Parathyroid adenoma (tissue), 2 donors: ENCODE measurements around the gene PXDN.

Source experiments
- H2AFZ ChIP-seq: fragments of 300-600 bp; sonication (generic); one replicate; pipeline ENCODE4 v1.7.0; 2017; ENCODE audit warnings: antibody characterized with exemption, mild to moderate bottlenecking
- H3K27ac ChIP-seq: fragments of 300-600 bp; sonication (generic); one replicate; pipeline ENCODE4 v1.7.0; 2017
- H3K27me3 ChIP-seq: fragments of 300-600 bp; sonication (generic); one replicate; pipeline ENCODE4 v1.7.0; 2017; ENCODE audit warnings: low read length; ENCODE audit not compliant: control insufficient read depth, insufficient read depth
- H3K36me3 ChIP-seq: fragments of 300-600 bp; sonication (generic); one replicate; pipeline ENCODE4 v1.7.0; 2017; ENCODE audit warnings: low read length; ENCODE audit not compliant: control insufficient read depth, insufficient read depth
- H3K4me1 ChIP-seq: fragments of 300-600 bp; sonication (generic); one replicate; pipeline ENCODE4 v1.7.0; 2017; ENCODE audit warnings: control low read depth
- H3K4me2 ChIP-seq: fragments of 300-600 bp; sonication (generic); one replicate; pipeline ENCODE4 v1.7.0; 2017; ENCODE audit warnings: low read length
- H3K4me3 ChIP-seq: fragments of 300-600 bp; sonication (generic); one replicate; pipeline ENCODE4 v1.7.0; 2017; ENCODE audit warnings: low read depth, low read length
- H3K79me2 ChIP-seq: fragments of 300-600 bp; sonication (generic); one replicate; pipeline ENCODE4 v1.7.0; 2017; ENCODE audit warnings: control low read depth
- H3K9ac ChIP-seq: fragments of 300-600 bp; sonication (generic); one replicate; pipeline ENCODE4 v1.7.0; 2017; ENCODE audit warnings: mild to moderate bottlenecking
- H3K9me3 ChIP-seq: fragments of 300-600 bp; sonication (generic); one replicate; pipeline ENCODE4 v1.7.0; 2017; ENCODE audit warnings: low read length; ENCODE audit not compliant: control insufficient read depth
- TF ChIP-seq, protein P1 (sequence below): fragments of 300-600 bp; sonication (generic); IDR thresholded peaks from one replicate; pipeline ENCODE4 v1.7.0; 2017; ENCODE audit warnings: antibody characterized with exemption, mild to moderate bottlenecking
- donor health status: primary hyperparathyroidism.

The PXDN gene

DNA sequence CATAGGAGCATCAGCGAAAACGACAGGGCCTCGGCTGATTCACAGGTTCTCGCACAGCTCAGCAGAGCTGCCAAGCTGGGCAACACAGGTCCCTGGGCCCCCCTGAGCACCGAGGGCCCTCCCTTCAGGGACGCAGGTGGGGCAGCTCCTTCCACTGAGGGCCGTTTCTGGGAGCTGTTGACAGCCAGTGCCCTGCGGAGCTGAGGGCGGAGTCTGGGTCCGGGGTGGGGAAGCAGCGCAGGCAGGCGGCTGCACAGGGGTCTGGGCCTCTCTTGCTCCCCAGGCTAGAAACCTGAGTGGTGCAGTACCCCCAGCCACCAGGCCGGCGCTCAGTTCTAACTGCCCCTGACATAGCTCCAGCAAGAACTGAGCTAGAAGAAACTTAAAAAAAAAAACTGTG lies 65.7 kb downstream of the PXDN start:
- Histone ChIP-seq H3K4me2 (no peak overlapping the region), H3K9me3 (no peaks in the 10 kb centered on the region), H3K27ac (no peak overlapping the region), H3K4me3 (no peak overlapping the region), H3K9ac (no peak overlapping the region), H3K79me2 (no peaks in the 10 kb centered on the region), H3K27me3 (no peaks in the 10 kb centered on the region), H3K36me3 (no peaks in the 10 kb centered on the region), H2AFZ (no peak overlapping the region), H3K4me1 (no peaks in the 10 kb centered on the region)
- TF ChIP-seq, protein P1, sequence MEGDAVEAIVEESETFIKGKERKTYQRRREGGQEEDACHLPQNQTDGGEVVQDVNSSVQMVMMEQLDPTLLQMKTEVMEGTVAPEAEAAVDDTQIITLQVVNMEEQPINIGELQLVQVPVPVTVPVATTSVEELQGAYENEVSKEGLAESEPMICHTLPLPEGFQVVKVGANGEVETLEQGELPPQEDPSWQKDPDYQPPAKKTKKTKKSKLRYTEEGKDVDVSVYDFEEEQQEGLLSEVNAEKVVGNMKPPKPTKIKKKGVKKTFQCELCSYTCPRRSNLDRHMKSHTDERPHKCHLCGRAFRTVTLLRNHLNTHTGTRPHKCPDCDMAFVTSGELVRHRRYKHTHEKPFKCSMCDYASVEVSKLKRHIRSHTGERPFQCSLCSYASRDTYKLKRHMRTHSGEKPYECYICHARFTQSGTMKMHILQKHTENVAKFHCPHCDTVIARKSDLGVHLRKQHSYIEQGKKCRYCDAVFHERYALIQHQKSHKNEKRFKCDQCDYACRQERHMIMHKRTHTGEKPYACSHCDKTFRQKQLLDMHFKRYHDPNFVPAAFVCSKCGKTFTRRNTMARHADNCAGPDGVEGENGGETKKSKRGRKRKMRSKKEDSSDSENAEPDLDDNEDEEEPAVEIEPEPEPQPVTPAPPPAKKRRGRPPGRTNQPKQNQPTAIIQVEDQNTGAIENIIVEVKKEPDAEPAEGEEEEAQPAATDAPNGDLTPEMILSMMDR, result no peak

DNA sequence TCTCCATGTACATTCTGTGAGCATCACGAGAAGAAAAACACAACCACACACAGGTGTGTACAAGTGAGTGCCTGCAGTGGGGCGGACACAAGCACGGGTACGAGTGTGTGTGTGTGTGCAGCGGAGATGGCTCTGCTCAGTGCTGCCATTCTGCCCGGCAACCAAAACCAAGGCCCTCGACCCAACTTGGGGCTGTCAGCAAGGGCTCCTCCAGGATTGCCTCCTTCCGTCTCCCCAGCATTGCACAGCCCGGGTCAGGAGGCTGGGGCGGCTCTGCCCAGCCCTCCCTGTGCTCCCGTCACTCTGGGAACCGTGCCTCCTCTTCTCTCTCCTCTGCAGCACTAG lies 66.5 kb downstream of the PXDN start:
- Histone ChIP-seq H3K27me3 (no peaks in the 10 kb centered on the region), H3K9me3 (no peaks in the 10 kb centered on the region), H3K36me3 (no peaks in the 10 kb centered on the region), H3K4me3 (no peak overlapping the region), H2AFZ (no peak overlapping the region), H3K79me2 (no peaks in the 10 kb centered on the region), H3K4me1 (no peaks in the 10 kb centered on the region), H3K4me2 (no peak overlapping the region), H3K9ac (no peak overlapping the region), H3K27ac (no peak overlapping the region)
- TF ChIP-seq, protein P1, result no peak

DNA sequence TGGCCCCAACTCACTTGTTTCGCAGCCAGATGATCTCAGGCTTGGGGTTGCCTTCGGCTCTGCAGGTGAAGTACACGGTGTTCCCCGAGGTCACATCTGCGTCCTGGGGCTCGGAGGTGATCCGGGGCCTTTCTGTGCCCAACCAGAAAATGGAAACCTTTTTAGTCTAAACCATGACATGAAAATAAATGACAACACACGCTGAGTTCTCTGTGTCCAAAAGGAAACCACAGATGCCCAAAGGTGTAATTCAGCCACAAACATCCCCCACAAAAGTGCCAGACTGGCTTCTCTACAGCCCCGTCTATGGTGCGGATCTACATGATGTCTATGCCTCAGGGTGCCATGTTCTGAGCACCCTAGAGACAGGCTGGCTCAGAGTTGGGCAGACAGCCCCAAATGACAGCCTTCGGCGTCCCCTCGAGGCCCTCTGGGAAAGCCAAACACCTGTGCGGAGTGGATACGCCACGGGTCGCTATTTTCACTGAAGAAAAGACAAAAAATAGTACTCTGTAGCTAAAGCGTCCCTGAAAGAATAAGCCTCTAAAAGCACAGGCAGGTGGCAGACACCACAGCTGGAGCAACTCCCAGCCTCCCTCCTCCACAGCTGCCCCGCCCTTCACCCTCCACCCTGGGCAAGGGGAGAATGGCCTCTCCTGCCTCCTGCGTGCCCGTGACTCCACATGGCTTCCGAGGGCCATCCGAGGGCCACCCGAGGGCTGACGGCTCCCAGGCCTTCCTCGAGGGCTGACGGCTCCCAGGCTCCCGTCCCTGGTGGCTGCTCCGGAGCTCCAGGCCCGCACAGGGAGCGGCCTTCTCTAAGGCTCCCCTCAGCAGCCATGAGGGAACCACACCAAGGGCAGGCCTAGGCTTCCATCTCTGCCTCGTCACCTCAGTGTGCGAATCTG lies 67.1 kb downstream of the PXDN start:
- Histone ChIP-seq H2AFZ (no peak overlapping the region), H3K4me2 (no peak overlapping the region), H3K4me1 (no peaks in the 10 kb centered on the region), H3K9ac (no peak overlapping the region), H3K36me3 (no peaks in the 10 kb centered on the region), H3K27ac (no peak overlapping the region), H3K79me2 (no peaks in the 10 kb centered on the region), H3K27me3 (no peaks in the 10 kb centered on the region), H3K9me3 (no peaks in the 10 kb centered on the region), H3K4me3 (no peak overlapping the region)
- TF ChIP-seq, protein P1, result no peak

DNA sequence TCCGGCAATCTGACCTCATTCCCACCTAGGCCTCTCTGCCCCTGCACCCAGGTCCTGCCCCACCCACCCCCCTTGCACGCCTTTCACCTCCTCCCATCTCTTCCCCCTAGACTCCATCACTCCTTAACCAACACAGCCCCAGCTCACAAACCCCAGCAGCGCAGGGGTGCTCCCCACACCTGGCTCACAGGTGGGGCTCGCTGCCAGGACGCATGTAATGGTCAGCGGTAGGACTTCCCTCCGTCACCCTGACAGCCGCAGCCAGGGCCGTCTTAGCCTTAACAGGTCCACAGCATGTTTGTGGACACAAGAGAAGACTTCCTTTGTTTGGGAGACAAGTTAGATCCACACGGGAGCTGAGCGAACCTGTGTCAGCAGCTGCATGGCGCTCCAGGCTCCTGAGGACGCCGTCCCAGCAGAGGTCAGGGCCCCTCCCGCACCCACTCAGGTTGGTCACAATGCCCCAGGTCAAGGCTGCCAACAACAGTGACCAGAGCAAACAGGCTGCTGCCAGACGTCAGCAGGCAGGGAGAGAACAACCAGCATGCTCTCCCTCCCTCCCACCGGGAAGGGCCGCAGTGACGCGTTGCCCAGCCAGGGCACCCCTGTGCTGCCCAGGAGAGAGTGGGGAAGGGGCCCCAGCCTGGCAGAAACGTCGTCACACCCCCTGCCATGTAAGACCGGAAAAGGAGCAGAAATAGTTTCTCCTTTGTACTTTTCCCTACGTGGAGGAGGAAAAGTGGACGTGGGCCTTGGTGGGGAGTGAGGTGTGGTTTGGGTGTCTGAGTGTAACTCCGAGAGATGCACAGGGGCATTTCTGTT lies 68.0 kb downstream of the PXDN start:
- no peaks in the 10 kb centered on the region for H3K36me3 ChIP-seq
- H3K9me3 ChIP-seq, result no peaks in the 10 kb centered on the region
- H3K4me1 ChIP-seq, result no peaks in the 10 kb centered on the region
- H3K9ac ChIP-seq, result no peak overlapping the region
- H3K4me2 ChIP-seq, result no peak overlapping the region
- H2AFZ ChIP-seq, result no peak overlapping the region
- no peak overlapping the region for H3K27ac ChIP-seq
- TF ChIP-seq, protein P1, result no peak
- no peaks in the 10 kb centered on the region for H3K27me3 ChIP-seq
- H3K4me3 ChIP-seq, result no peak overlapping the region
- no peaks in the 10 kb centered on the region for H3K79me2 ChIP-seq
